Activated CD8-positive, alpha-beta memory T cell treated with anti-CD3 and anti-CD28 coated beads, Interleukin-2, amount 50 U/mL, for 24 hours (primary cell): ENCODE results near the gene WBP1.
"Not testable (repeated sequence)": the region's sequence is repeated elsewhere in the genome, so short reads cannot be mapped to it uniquely, and the experiment has no call there.

Experiments used
- DNase-seq: peaks from one replicate; pipeline ENCODE4 v3.0.0-alpha.2; 2020; ENCODE audit errors: extremely low read depth

Gene WBP1

GRCh38 chr2:74427551-74427950 lies 30.7 kb upstream of the WBP1 start:
- DNase-seq = no peak

DNA sequence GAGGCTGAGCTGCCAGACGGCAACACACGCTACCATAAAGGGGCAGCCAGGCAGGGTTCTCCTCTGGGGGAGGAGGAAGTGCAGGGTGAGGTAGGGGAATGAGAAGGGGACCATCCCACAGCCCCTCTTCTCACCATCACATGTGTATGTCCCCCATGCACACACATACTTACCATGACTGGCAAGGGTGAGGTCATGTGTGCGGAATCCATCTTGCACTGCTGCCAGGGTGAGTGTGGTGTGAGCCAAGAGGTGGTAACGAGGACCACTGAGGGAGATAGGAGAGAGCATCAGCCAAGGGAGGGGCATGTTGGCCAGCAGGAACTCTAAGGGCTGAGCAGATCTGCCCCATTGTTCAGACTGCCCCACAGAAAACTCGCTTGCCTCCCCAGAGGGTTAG lies 29.6 kb upstream of the WBP1 start:
- DNase-seq = no peak

DNA sequence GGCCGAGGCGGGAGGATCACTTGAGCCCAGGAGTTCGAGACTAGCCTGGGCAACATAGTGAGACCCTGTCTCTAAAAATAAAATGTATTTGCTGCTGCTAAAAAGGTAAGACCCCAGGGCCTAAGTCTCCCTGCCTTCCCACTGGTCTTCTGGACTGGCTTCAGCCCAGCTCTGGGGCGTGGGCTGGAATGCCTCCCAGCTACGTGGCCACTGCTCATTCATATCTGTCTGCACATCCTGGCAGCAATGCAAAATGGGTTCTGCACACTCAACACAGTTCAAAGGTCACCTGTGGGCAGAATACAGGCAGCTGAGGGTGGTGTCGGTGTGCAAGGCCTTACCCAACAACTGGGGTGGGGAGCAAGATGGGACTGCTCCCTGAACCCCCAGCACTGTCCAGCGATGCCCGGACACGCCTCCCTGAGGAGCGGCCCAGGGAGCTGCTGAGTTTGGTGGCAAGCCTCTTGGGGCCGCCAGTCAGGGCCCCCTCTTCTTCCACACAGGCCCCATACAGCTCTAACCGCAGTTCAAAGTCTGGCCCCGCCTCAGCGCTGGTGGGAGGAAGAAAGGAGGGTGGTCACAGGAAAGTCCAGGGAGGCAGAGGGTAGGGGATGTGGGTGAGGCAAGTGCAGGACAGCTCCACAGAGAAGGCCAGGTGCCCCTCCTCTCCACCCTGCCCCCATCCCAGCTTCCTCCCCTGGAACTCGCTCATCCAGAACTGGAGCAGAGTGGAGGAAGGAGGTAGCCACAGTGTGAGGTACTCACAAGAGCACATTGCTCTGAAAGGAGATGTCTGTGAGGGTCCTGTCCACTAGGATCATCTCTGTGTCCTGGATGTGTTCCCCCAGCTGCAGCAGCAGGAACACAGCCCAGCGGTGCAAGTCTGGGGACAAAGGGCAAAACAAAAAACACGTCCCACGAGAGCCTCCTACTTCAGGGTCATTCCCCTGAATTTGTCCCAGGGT lies 28.5 kb upstream of the WBP1 start:
- DNase-seq = no peak

DNA sequence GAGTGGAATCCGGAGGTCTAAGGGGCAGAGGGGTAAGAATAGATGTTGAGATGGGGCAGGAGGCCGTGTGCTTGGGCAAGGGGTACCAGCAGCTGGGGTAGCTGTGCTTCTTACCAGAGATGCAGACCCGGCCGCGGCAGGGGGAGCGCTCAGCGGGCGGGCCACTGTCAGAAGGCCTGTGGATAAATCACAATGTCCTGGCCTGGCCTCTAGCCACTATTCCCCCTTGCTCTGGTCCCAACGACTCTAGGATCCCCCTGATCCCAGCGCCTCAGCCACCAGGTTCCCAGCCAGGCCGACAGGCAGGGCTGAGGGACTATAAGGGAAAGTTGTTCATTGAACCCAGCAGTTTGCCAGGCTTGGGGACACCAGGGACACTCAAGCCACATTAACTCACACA lies 27.7 kb upstream of the WBP1 start:
- DNase-seq = no peak

DNA sequence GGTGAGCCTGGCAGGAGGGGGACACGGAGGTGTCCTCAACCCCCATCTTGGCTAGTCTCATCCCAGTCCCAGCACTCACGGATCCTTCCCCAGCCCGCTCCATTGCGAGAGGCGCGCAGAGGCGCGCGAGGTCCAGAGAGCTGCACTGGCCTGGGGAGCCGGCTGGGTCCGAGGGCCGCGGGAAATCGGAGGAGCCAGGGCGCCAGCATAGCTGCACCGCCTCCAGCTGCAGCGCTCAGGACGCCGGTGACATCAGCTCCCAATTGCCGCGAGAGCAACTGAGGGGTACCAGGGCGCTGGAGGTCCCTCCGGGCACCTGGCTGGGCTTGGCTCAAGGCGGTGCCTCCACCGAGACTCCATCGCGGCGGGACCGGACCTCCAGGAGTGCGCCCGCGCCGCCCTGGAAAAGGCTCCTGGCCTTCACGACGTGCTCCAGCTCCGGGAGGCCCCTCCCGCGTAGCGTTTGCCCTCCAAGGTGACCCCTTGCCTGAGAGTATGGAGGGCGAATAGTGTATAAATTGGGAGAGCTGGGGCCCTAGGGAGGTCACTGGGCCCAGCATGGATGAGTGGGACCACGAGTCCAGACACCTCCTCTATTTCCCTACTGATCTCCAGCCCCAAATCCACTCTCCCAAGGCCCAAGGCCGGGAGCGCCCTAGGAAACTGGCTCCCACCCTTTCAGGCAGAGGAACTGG lies 22.0 kb upstream of the WBP1 start:
- DNase-seq = no peak

- DNase-seq = no peak
Observed at GRCh38 chr2:74436848-74437695, 21.2 kb upstream of the WBP1 start.

GRCh38 chr2:74438248-74438647 lies 20.0 kb upstream of the WBP1 start:
- DNase-seq = no peak

DNA sequence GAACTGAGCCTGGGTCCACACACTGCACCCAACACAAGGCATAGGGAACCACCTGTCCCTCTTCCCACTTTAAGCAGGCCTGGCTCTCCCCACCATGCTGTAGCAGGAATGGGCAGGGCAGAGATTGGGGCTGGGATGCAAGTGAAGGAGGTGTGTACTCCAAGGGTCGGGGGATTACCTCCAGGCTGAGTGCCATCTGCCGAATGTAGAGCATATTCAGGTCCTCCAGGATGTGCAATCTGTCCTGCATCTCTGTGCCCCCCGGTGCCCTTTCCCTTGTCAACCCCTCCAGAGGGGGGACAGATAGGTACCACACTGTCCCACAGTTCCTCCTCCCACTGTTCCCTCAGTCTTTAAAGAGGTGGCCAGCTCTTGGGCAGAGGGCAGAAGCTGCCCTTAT lies 18.9 kb upstream of the WBP1 start:
- DNase-seq = no peak

DNA sequence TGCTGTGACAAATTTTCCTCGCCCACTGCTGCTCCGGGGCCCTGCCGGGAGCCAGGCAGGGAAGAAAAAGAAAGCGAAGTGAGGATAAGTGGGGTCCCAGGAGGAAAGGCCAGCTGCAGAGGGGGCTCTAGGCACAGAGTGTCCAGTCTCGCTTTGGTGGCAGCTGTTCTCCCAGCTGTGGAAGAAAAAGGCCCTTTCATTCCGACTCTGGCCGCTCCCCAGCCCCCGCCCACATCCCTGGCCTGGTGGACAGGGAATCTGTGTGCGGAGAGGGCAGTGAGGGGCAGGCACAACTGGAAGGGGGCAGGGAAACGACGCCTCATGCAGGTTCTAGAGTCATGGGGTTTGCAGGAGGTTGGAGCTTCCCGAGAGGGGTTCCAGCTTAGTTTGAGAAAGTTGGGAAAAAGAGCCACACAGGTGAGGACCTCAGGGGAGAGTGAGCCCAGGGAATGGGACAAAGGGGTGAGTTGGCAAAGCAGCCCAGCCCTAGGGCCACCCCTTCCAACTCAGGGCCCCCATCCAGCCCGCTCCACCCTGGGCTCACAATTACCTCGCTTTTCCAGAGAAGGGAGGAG lies 18.3 kb upstream of the WBP1 start:
- no peak for DNase-seq

DNA sequence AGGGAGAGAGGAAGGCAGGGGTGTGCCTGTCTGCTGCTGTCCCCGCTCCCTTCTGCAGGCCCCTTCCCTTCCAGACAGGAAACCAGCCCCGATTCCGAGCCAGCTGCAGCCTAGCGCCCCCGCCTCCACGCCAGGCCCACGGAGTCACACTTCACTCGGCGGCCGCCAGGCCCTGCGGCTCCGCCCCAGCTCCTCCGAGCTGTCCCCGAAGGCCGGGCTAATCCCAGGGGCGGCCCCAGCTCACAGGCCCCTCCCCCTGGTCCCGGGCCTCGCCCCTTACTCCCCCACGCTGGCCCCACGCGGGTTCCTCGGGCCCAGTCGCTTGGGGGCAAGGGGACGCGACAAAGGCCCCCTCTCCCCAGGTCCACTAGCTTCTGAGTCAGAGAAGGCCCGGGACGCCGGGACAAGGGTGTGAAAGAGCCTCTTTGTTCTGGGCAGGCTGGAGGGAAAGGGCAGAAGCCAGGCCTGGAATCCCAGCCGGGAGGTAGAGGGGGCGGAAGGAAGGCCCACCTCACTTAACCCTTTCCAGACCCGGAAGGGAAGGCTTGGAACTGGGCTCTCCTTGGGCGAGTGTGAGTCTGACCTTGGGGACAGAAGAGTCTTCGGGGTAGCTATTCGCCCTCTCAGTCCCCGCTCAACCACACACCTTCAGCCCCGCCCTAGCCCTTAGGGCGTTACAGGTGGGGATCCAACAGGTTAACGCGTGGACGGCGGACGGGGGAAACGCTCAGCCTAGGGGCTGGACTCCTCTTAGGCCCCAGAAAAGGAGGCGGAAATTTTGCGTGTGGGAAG lies 17.7 kb upstream of the WBP1 start:
- no peak for DNase-seq

DNA sequence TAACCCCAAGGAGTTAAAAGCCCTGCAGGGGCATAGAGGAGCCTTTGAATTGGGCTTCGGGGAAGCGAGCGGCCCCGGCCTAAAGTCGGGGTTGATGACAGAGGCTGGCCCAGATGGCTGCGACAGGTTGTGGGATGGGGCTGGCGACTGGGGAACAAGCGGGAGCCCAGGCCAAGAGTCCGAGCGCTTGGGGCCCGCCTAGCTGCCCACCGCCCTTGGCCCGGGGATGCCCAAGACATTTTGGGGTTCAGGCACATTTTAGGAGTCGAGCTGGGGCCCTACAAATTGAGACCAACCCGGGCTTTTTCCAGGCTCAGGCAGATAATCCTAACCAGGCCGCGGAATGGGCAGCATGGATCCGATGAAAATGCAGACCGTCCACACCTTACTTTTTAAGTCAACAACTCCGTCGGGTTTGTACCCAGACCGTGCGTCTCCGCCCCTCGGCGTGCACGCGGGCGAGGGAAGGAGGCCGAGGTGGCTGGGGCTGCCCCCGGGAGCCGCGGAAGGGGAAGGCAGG lies 17.0 kb upstream of the WBP1 start:
- DNase-seq = no peak

GRCh38 chr2:74441690-74442482 lies 16.4 kb upstream of the WBP1 start, which contains the start of gene RTKN:
Gene RTKN, minus strand, starts transcription at chr2:74441937. Its CDS starts 121 bp downstream, at chr2:74441816.
- DNase-seq = no peak

DNA sequence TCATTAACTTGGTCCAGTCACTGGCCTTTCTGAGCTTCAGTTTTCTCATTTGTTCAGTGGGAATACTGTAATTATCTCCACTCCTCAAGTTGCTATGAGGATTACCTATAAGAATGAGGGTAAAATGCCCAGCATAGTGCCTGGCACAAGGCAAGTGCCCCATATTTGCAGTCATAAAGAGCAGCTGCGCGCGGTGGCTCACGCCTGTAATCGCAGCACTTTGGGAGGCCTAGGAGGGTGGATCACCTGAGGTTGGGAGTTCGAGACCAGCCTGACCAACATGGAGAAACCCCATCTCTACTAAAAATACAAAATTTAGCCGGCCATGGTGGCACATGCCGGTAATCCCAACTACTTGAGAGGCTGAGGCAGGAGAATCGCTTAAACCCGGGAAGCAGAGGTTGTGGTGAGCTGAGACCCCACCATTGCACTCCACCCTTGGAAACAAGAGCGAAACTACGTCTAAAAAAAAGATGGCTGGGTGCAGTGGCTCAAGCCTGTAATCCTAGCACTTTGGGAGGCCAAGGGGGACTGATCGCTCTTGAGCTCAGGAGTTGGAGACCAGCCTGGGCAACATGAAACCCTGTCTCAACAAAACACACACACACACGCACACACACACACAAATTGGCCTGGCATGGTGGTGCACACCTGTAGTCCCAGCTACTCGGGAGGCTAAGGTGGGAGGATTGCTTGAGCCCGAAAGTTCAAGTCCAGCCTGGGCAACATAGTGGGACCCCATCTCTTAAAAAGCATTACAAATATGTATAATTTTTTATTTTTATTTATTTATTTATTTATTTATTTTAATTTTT lies 15.5 kb upstream of the WBP1 start:
- DNase-seq = not testable (repeated sequence)

- no peak for DNase-seq
Observed at GRCh38 chr2:74444498-74445318, 13.5 kb upstream of the WBP1 start.

DNA sequence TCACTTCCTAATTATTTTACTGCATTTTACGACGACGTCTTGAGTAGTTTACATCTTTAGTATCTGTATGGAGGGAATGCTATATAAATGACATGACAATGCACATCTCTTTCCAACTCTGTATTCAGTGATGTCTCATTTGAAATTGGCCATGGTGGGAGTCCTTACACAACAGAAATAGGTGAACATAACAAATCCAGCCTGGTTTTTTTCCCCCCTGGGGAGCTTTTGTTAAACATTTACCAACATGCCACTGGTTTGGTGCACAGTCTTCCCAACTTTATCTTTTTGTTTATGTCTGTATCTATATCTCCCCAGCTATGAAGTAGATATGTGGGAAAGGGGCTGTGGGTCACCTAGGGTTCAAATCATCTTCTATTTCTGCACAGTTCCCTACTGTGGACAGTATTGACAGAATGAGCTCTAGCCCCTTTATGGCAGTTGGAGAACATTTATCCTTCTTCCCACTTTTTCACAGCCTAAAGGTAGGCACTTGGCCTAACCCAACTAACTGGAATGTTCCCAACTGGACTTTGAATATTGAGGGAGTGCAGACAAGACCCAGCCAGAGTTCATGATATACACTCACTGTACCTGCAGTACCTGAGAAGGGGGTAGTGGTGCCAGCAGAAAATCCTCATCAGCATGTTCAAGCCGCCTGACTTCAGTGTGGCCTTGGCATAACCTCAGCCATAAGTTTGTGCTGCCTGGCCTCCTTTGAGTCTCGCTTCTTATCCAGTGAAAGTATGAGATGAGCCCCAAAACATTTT lies 10.8 kb upstream of the WBP1 start:
- no peak for DNase-seq

GRCh38 chr2:74448771-74449170 lies 9.5 kb upstream of the WBP1 start:
- no peak for DNase-seq

GRCh38 chr2:74450570-74451190 lies 7.6 kb upstream of the WBP1 start:
- no peak for DNase-seq
